Stimulated activated CD8-positive, alpha-beta memory T cell treated with anti-CD3 and anti-CD28 coated beads, Interleukin-15, amount 100 ng/mL, for 1 hour (primary cell): Measurements from ENCODE around the gene ASPG.

Experiments used
- DNase-seq: peaks from one replicate; pipeline ENCODE4 v3.0.0-alpha.2; 2020; ENCODE audit warnings: low read depth

ASPG gene

GRCh38 chr14:104093366-104094055, 8.0 kb downstream of the ASPG start:
- DNase-seq = no peak

DNA sequence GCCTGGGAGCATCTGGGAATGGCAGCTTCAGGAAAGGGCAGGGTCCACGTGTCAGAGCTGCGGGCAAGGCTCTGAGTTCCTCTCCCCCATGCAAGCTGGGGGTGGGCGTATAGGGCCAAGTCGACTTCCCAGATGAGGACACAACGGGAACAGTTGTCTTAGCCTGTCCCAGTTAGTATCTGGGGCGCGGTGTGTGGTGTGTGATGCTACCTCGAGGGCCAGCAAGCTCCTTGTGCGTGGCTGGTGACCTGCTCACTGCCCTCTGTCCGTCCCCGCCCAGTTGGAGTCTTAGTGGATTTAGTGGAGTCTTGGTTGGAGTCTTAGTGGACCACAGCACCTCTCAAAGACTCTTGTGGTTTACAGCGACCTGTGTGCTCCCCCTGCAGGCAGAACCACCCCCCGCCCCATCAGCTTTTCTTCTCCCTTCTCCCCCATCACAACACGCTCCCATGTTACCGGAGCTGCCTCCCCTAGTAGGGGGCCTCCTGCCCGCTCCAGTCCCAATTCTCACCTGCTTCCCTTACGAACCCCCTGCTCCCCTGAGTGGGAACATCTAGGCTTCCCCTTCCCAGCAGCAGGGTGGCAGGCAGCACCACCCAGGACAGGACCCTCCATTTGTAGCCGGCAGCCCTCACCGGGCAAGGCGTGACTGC, 8.7 kb downstream of the ASPG start:
- no peak for DNase-seq

DNA sequence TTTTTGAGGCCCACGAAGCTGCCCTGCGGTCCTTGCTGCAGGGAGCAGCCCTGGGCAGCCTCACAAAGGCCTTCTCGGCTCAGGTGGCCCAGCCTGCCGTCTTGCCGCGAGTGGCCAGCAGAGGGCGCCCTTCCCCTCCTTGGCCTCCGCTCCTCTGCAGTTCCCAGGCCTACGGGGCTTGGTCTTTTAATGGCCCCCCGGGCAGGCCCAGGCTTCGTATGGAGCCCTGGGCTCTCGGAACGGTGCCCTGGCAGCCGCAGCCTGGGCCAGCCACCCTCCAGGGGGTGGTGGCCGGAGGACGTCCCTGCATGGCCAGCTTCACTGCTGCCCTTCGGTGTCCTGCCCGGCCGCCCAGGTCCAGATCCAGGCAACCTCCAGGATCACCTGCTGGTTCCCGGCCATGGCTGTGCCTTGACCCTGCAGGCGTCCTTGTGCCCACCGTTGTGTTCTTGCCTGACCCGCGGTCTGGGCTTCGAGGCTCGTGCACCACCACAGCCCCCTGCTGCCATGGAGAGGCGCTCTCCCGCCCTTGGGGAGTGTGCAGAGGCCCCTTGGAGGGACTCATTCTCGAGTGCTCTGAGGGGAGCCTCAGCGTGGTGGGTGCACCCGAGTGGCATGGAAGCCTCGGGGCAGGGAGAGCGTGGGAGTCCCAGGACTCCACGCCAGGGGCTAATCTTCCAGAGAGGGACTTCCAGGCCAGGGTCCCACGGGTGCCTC, 9.4 kb downstream of the ASPG start:
- peak; percentile 59 for DNase-seq

GRCh38 chr14:104095426-104096310, 10.2 kb downstream of the ASPG start:
- no peak for DNase-seq

DNA sequence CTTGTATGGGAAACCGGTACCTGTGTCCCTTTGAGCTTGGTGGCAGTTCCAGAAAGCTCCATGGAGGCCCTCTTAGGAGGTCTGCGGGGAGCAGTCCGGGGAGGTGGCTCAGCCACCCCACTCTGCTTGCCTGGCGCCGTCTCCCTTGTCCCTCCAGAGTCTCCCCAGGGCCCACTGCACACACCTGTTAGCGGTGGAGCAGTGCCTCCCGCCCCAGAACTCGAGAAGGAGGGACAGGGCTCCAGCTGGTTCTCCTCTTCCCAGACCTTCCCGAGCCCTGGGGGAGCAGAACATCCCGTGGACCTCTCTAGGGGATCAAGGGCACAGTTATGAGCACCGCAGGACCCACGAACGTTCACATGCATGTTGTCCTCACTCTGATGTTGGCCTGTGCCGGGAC, 10.8 kb downstream of the ASPG start:
- DNase-seq = no peak

GRCh38 chr14:104096751-104097700, 11.5 kb downstream of the ASPG start:
- no peak for DNase-seq

- no peak for DNase-seq
Observed at GRCh38 chr14:104098272-104099095, 13.0 kb downstream of the ASPG start.

- no peak for DNase-seq
Observed at GRCh38 chr14:104099096-104100041, 13.9 kb downstream of the ASPG start.

- no peak for DNase-seq
Observed at GRCh38 chr14:104100171-104101085, 14.9 kb downstream of the ASPG start.

DNA sequence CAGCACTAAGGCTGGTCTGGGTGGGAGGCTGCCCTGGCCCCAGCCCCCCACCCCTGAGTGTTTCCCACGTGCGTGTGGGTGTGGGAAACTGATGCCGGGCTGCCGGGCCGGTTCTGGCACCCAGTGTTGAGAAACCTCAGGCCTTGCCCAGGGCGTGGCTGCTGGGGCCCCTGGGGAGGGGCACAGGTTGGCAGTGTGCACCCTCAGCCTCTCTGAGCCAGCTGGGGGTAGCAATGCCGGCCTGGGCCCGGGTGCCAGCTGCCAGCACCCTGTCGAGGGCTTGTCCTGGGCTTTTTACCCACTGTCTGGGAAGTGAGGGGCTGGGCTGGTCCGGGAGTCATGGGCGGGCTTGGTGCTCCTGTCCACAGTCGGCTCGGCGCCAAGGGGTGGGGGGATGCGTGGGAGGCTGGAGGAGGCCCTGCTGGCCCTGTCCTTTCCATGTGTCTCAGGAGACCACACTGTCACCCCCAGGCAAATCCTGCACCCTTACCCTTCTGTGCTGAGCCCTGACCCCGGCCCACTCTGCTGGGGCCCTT, 15.7 kb downstream of the ASPG start:
- no peak for DNase-seq

- DNase-seq = no peak
Observed at GRCh38 chr14:104101651-104102281, 16.3 kb downstream of the ASPG start.

- no peak for DNase-seq
Observed at GRCh38 chr14:104102282-104102914, 16.9 kb downstream of the ASPG start.

DNA sequence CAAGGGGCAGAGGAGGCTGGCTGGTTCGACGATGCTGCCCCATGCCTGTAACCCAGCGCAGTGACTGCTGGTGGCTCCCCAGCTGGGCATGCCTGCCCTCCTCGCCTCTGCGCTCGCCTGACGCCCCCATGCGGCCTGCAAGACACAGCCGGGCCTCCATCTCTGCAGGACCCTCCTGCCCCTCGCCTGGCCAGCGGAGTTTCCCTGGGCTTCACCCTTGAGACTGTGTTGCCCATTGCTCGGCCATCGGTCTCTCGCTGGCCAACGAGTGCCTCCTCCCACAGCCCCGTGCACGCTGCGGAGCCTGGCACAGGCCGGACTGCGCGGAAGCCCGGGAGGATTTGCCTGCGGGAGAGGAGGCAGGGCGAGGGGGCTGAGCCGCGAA, 17.6 kb downstream of the ASPG start:
- no peak for DNase-seq

- no peak for DNase-seq
Observed at GRCh38 chr14:104103446-104104075, 18.1 kb downstream of the ASPG start.

GRCh38 chr14:104104076-104104901, 18.8 kb downstream of the ASPG start:
- no peak for DNase-seq
